OCI-LY7 (cell line): ENCODE data around the gene ARRB1. TPM values are rescaled to one million over a fixed set of nuclear protein-coding genes. Genes with fewer than 3 reads are reported as not detected.

ENCODE experiments used
- BruUV-seq: library from RNA; stranded (reverse); fragments of 400-500 nt; replicated peaks from 2 replicates; lab custom pipeline; 2021; lab: Mats Ljungman, UMichigan
- CTCF ChIA-PET: fragments of 300-600 bp; sonication (Branson Sonifier 250); formaldehyde crosslinking; loops from one replicate; lab custom pipeline; 2022; ENCODE audit warnings: antibody characterized with exemption; ENCODE audit not compliant: unreplicated experiment; lab: Charles Lee
- POLR2A ChIA-PET: fragments of 300-600 bp; sonication (Branson Sonifier 250); formaldehyde crosslinking; loops from one replicate; lab custom pipeline; 2022; ENCODE audit warnings: antibody characterized with exemption; lab: Charles Lee
- DNase-seq: peaks from one replicate; pipeline ENCODE4 v3.0.0-alpha.2; 2015; ENCODE audit warnings: low spot score
- H2AFZ ChIP-seq: fragments of 200-600 bp; sonication (generic), shearing (Covaris generic); 2 replicates; pipeline ENCODE4 v1.6.1; 2014; ENCODE audit warnings: mild to moderate bottlenecking, antibody characterized with exemption, low read length, moderate library complexity
- H3K27ac ChIP-seq: fragments of 200-600 bp; sonication (generic); 2 replicates; pipeline ENCODE4 v1.5.1; 2014; ENCODE audit warnings: mixed run types, low read depth, mild to moderate bottlenecking, moderate library complexity, low read length, inconsistent platforms; ENCODE audit not compliant: poor library complexity, severe bottlenecking
- H3K36me3 ChIP-seq: fragments of 200-600 bp; sonication (generic); 2 replicates; pipeline ENCODE4 v1.6.1; 2014; ENCODE audit warnings: mild to moderate bottlenecking, antibody characterized with exemption, low read length, moderate library complexity, mixed read lengths; ENCODE audit not compliant: insufficient read depth
- H3K4me1 ChIP-seq: fragments of 200-600 bp; sonication (generic); 2 replicates; pipeline ENCODE4 v1.5.1; 2014; ENCODE audit warnings: mild to moderate bottlenecking, low read length; ENCODE audit not compliant: insufficient read depth, poor library complexity, severe bottlenecking
- H3K4me2 ChIP-seq: fragments of 200-600 bp; sonication (generic); 2 replicates; pipeline ENCODE4 v1.6.1; 2014; ENCODE audit warnings: mild to moderate bottlenecking, low read length
- H3K4me3 ChIP-seq: fragments of 200-600 bp; sonication (generic); 2 replicates; pipeline ENCODE4 v1.5.1; 2014; ENCODE audit warnings: mild to moderate bottlenecking, low read depth, low read length; ENCODE audit not compliant: poor library complexity, severe bottlenecking
- H3K79me2 ChIP-seq: fragments of 200-600 bp; sonication (generic); 2 replicates; pipeline ENCODE4 v1.6.1; 2016; ENCODE audit warnings: low read depth, mild to moderate bottlenecking, low read length, moderate library complexity, mixed read lengths; ENCODE audit not compliant: insufficient read depth
- H3K9me2 ChIP-seq: fragments of 200-600 bp; sonication (generic); 2 replicates; pipeline ENCODE4 v1.6.1; 2016; ENCODE audit warnings: mild to moderate bottlenecking, low read length, mixed read lengths; ENCODE audit not compliant: insufficient read depth
- H3K9me3 ChIP-seq: fragments of 200-600 bp; sonication (generic); 2 replicates; pipeline ENCODE4 v1.6.1; 2014; ENCODE audit warnings: mild to moderate bottlenecking, mixed run types, low read length, mixed read lengths
- H4K20me1 ChIP-seq: fragments of 200-600 bp; sonication (generic); 2 replicates; pipeline ENCODE4 v1.6.1; 2014; ENCODE audit warnings: mild to moderate bottlenecking, antibody characterized with exemption, low read length, moderate library complexity, mixed read lengths; ENCODE audit not compliant: insufficient read depth
- CTCF ChIP-seq: fragments of 200-600 bp; sonication (generic); conservative IDR thresholded peaks from 2 replicates; pipeline ENCODE4 v1.5.1; 2014; ENCODE audit warnings: mild to moderate bottlenecking, antibody characterized with exemption, low read length, moderate library complexity, mixed read lengths
- EZH2phosphoT487 ChIP-seq: fragments of 200-600 bp; sonication (generic); IDR thresholded peaks from 2 replicates; pipeline ENCODE4 v1.6.1; 2018; ENCODE audit warnings: low read depth, borderline replicate concordance, mild to moderate bottlenecking, mixed run types, antibody characterized with exemption, low read length, moderate library complexity, mixed read lengths
- intact Hi-C: fragments of 100-400 bp; cut with micrococcal nuclease; formaldehyde crosslinking; loops from one replicate; pipeline ENCODE4 v1.10.0; 2022; ENCODE audit not compliant: unreplicated experiment
- total RNA-seq, 2 experiments: library from RNA; depleted of rRNA in 1 of 2; stranded (reverse); fragments of >200 nt in 1 of 2; shearing (Covaris generic) in 1 of 2; gene quantifications; 2 replicates each; pipeline ENCODE4 v1.2.3, GENCODE V29; 2014 to 2022

Gene ARRB1
- total RNA-seq, 2 experiments from 2014 or later = not detected

- H2AFZ ChIP-seq = no peak overlapping the region
- no peaks in the 10 kb centered on the region for H3K79me2 ChIP-seq
- H3K4me1 ChIP-seq = no peaks in the 10 kb centered on the region
- no peaks in the 10 kb centered on the region for H3K36me3 ChIP-seq
- no peak for DNase-seq
- TF ChIP-seq CTCF = no peak
- TF ChIP-seq EZH2phosphoT487 = no peak
- ChIA-PET CTCF (no interaction called here), POLR2A (interaction anchor here (0.6 kb wide), 1 partner anchor 123 kb away, joined by 4 read pairs; no protein-coding TSS in a partner anchor)
- no TSS peak for BruUV-seq
- H3K27ac ChIP-seq = no peak overlapping the region
- H3K4me2 ChIP-seq = no peak overlapping the region
- no peaks in the 10 kb centered on the region for H3K9me2 ChIP-seq
- H4K20me1 ChIP-seq = no peaks in the 10 kb centered on the region
- H3K9me3 ChIP-seq = 0 out of 2 replicates have a peak, but pooled peaks cover 4% of the 10 kb centered on the region
- intact Hi-C loops = no loop called here
- no peak overlapping the region for H3K4me3 ChIP-seq
These were observed 97.1 kb downstream of the ARRB1 start for GRCh38 chr11:75254326-75254725.

GRCh38 chr11:75249704-75250103, 101.8 kb downstream of the ARRB1 start:
- H3K4me2 ChIP-seq = no peak overlapping the region
- intact Hi-C loops = loop anchor here (2.0 to 5.0 kb wide), 3 partner anchors 42 to 547 kb away; no protein-coding TSS in a partner anchor
- H2AFZ ChIP-seq = no peak overlapping the region
- H3K36me3 ChIP-seq = no peaks in the 10 kb centered on the region
- no TSS peak for BruUV-seq
- H3K9me3 ChIP-seq = 0 out of 2 replicates have a peak, but pooled peaks cover 4% of the 10 kb centered on the region
- H3K79me2 ChIP-seq = no peaks in the 10 kb centered on the region
- H4K20me1 ChIP-seq = no peaks in the 10 kb centered on the region
- H3K4me1 ChIP-seq = no peaks in the 10 kb centered on the region
- ChIA-PET POLR2A (interaction anchor here (1.7 kb wide), 1 partner anchor 108 kb away, joined by 4 read pairs; no protein-coding TSS in a partner anchor), CTCF (no interaction called here)
- no peak overlapping the region for H3K27ac ChIP-seq
- TF ChIP-seq EZH2phosphoT487 = no peak
- TF ChIP-seq CTCF = no peak
- no peak for DNase-seq
- no peak overlapping the region for H3K4me3 ChIP-seq
- H3K9me2 ChIP-seq = no peaks in the 10 kb centered on the region

- H3K27ac ChIP-seq = no peak overlapping the region
- H3K9me2 ChIP-seq = no peaks in the 10 kb centered on the region
- BruUV-seq = no TSS peak
- intact Hi-C loops = loop anchor here (1.0 to 5.0 kb wide), 7 partner anchors 42 to 547 kb away; no protein-coding TSS in a partner anchor
- DNase-seq = no peak
- no peak overlapping the region for H3K4me2 ChIP-seq
- no peaks in the 10 kb centered on the region for H3K4me1 ChIP-seq
- H3K4me3 ChIP-seq = no peak overlapping the region
- TF ChIP-seq CTCF (no peak; the same call in 1 of the 2 replicates), EZH2phosphoT487 (no peak)
- 0 out of 2 replicates have a peak, but pooled peaks cover 4% of the 10 kb centered on the region for H3K9me3 ChIP-seq
- H3K36me3 ChIP-seq = no peaks in the 10 kb centered on the region
- ChIA-PET CTCF (interaction anchor here (1.2 to 2.4 kb wide), 2 partner anchors 105 to 107 kb away, joined by 3 to 19 read pairs; no protein-coding TSS in a partner anchor), POLR2A (interaction anchor here (1.0 to 1.7 kb wide), 2 partner anchors 44 to 107 kb away, joined by 3 to 4 read pairs; no protein-coding TSS in a partner anchor)
- no peaks in the 10 kb centered on the region for H4K20me1 ChIP-seq
- no peaks in the 10 kb centered on the region for H3K79me2 ChIP-seq
- H2AFZ ChIP-seq = no peak overlapping the region
These were observed 102.6 kb downstream of the ARRB1 start for GRCh38 chr11:75248924-75249256.
